GM12875 (cell line): ENCODE results near the gene KIAA1614.
A peak's percentile ranks its signal among the peaks of the same experiment; 100 is the strongest.

Experiments used
- H3K4me3 ChIP-seq: one replicate; pipeline ENCODE4 v1.5.1; 2011; ENCODE audit warnings: low read depth, low read length, control low read depth
- CTCF ChIP-seq: IDR thresholded peaks from 2 replicates; pipeline ENCODE4 v1.5.1; 2011; ENCODE audit warnings: low read depth, mild to moderate bottlenecking, control low read depth, inconsistent platforms, low read length, moderate library complexity, borderline replicate concordance; ENCODE audit not compliant: insufficient read depth

KIAA1614 gene, protein sequence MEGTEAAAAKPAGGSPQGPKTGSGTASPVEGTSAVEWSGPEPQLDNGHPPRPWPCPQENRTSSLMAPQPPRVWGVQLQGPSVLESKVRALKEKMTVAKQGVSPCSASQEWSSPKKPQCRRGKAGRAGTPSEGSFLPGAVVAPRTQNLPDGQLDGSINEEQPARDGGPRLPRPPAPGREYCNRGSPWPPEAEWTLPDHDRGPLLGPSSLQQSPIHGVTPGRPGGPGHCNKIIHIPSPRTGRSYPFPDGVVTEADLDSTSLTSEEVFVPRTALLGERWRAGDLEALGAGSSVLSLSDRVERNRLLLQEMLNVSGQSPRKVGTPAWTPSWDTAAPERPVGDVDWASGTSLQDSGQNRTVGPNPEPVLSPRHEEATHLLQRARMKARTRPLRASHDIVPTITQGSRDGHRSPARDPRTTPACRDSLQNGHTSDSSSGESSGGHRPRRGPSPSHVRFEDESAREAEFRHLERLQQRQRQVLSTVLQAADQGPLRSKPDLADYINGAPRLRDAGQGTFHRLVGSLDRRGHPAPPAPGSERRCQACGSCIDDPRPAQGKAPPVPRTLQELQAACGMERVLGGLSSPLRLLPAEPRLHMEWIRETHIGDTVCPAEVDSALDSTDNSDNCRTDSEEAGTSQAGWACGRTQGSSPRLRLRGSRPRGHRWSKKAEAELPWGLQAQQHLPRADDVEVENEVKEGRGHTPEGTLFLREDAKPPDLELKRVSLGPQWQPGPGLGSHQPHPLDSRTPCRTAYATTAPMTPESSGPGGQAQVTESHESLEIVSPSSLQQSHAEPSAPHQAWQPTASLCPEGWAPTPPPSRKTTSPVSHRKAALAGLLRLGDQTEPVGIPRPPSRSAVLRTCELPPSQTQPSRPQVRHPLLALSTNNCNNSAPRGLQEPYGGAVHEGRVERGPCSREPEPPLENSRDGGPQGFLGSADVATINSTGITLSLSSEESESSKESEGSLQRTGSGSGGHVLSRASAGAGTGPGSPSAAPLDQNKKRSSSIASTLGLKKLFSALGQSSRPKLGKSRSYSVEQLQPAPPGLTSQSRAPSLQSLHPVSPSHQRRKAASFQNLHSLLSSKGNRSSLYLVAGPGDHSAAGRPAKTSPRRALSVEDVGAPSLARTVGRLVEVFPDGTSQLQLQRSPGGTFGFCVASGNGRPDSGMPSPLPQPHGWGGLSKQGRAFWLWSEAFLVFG

GRCh38 chr1:180912801-180913565 is at the start of gene KIAA1614:
Gene KIAA1614 (plus strand): TSS chr1:180912897. CDS start chr1:180913244, 347 bp downstream.
- TF ChIP-seq CTCF, result no peak
- peak within 1 kb of the TSS; percentile 55 for H3K4me3 ChIP-seq

DNA sequence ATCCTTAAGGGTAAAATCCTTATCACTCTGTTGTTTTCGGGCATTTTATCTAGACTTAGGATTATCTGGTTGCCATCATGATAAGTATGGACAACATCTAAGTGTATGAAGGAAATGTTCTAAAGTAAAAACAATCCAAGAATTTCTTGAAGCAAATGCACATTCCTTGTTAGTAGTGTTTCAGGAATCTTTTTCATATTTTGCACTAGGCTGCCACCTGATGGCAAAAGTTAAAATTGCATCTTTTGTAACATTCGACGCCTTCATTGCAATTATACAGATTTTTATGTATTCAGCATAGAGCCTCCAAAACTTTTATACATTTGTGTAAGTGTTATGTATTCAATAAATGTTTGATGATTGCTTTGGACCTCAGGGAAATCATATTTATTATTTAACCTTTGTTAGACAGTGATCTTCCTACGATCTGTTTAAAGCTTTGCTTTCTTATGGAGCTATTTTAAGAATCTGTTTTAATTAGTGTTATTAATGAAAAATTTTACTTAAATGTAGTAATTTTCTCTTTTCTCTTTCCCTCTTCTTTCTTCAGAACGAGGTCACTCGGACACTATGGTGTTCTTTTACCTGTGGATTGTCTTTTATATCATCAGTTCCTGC is 49.4 kb upstream of the KIAA1614 start:
- TF ChIP-seq CTCF, result peak; percentile 39; the same call in 1 of the 2 replicates
- H3K4me3 ChIP-seq, result no peak overlapping the region

DNA sequence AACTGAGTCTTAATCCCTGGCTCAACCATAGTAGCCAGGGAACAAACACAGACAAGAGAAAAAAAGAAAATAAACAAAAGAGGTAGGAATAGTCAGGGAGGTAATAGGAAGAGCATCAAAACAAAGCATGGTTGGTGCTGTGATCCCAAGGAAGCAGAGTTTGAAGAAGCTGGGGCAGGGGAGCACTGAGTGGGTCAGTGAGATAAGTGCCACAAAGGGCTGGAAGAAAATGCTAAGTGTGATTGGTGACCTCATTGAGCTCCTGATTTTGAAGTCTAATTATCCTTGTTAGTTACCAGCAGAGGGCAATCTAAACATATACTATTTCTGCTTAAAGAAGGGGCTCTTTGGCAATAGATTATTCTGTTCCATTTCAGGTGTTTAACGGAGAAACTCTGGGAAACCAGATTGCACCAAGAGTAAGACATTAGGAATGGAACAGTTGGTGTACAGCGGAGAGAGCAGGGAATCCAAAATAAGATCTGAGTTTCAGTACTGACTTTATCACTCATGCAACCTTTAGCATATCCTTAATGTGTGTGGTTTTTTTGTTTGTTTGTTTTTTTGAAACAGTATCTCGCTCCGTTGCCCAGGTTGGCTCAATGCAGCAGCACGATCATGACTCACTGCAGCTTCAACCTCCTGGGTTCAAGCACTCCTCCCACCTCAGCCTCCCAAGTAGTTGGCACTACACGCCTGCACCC is 30.7 kb upstream of the KIAA1614 start:
- H3K4me3 ChIP-seq, result no peak overlapping the region
- TF ChIP-seq CTCF, result peak; percentile 27; the same call in 1 of the 2 replicates

GRCh38 chr1:180884588-180885300 is 28.0 kb upstream of the KIAA1614 start:
- TF ChIP-seq CTCF, result no peak
- H3K4me3 ChIP-seq, result no peak overlapping the region

DNA sequence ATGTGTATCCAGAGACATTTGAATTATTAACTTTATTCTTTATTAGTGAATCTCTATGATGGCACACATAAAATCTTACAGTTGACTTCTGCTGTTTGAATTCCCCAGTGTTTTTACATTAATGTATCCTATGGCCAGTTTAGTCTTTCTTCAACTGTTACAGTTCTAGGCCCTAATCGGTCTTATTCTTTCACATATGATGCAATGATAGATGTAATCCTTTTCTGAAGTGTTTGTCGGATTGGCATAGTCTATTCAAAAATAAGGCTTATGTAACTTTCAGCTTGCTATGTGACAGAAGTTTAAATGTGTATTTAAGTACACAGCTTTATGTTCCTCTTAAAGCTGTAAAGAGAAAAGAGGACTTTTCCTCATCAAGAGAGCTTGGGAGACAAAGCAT is 26.4 kb upstream of the KIAA1614 start:
- no peak overlapping the region for H3K4me3 ChIP-seq
- no peak for TF ChIP-seq CTCF
